ENCODE data around the gene ERBB2. TPM values are rescaled to one million over a fixed set of nuclear protein-coding genes. Genes with fewer than 3 reads are reported as not detected.

ERBB2 gene
- total RNA-seq, 1 donor from 2014 or later, result 96.1 TPM

GRCh38 chr17:39678340-39679116 is 21.3 kb upstream of the ERBB2 start:
- ATAC-seq, result no peak
- DNase-seq, result no peak

GRCh38 chr17:39679521-39680192 is 20.2 kb upstream of the ERBB2 start:
- peak overlapping the region; percentile 46 for H3K27ac ChIP-seq
- peaks cover 46% of the 10 kb centered on the region for H3K4me1 ChIP-seq
- H3K36me3 ChIP-seq, result peaks cover 23% of the 10 kb centered on the region
- ATAC-seq (no peak), DNase-seq (no peak)
- H3K27me3 ChIP-seq (ENCODE audit: low read depth), result no peaks in the 10 kb centered on the region
- intact Hi-C loops (cut with DNase I), result no loop called here
- no peak overlapping the region for H3K4me3 ChIP-seq
- H3K9me3 ChIP-seq, result no peaks in the 10 kb centered on the region
- no peak for TF ChIP-seq CTCF (IDR thresholded peaks at IDR 0.05)

More at GRCh38 chr17:39678340-39679116, 21.3 kb upstream of the ERBB2 start:
- H3K9me3 ChIP-seq, result no peaks in the 10 kb centered on the region
- peaks cover 14% of the 10 kb centered on the region for H3K36me3 ChIP-seq
- H3K27ac ChIP-seq, result peak overlapping the region; percentile 18
- intact Hi-C loops (cut with DNase I), result no loop called here
- H3K27me3 ChIP-seq (ENCODE audit: low read depth), result no peaks in the 10 kb centered on the region
- TF ChIP-seq CTCF (IDR thresholded peaks at IDR 0.05), result no peak
- H3K4me1 ChIP-seq, result peaks cover 46% of the 10 kb centered on the region
- no peak overlapping the region for H3K4me3 ChIP-seq

GRCh38 chr17:39683295-39683939 is 16.4 kb upstream of the ERBB2 start:
- Histone ChIP-seq H3K27me3 (ENCODE audit: low read depth) (no peaks in the 10 kb centered on the region), H3K9me3 (no peaks in the 10 kb centered on the region), H3K4me1 (peaks cover 20% of the 10 kb centered on the region), H3K4me3 (no peak overlapping the region), H3K27ac (no peak overlapping the region), H3K36me3 (peaks cover 23% of the 10 kb centered on the region)
- no peak for TF ChIP-seq CTCF (IDR thresholded peaks at IDR 0.05)
- no peak for ATAC-seq
- intact Hi-C loops (cut with DNase I), result no loop called here
- no peak for DNase-seq

GRCh38 chr17:39684369-39685192 is 15.3 kb upstream of the ERBB2 start:
- no peak for TF ChIP-seq CTCF (IDR thresholded peaks at IDR 0.05)
- H3K4me3 ChIP-seq, result no peak overlapping the region
- H3K27me3 ChIP-seq (ENCODE audit: low read depth), result no peaks in the 10 kb centered on the region
- H3K9me3 ChIP-seq, result no peaks in the 10 kb centered on the region
- peaks cover 20% of the 10 kb centered on the region for H3K36me3 ChIP-seq
- intact Hi-C loops (cut with DNase I), result no loop called here
- peaks cover 25% of the 10 kb centered on the region for H3K4me1 ChIP-seq
- ATAC-seq, result peak in 1 of 2 donors; percentile 20
- no peak overlapping the region for H3K27ac ChIP-seq
- no peak for DNase-seq

GRCh38 chr17:39687101-39687545 is 12.7 kb upstream of the ERBB2 start:
- Histone ChIP-seq H3K4me3 (peak overlapping the region; percentile 71), H3K4me1 (peaks cover 15% of the 10 kb centered on the region), H3K27ac (peak overlapping the region; percentile 88), H3K27me3 (ENCODE audit: low read depth) (no peaks in the 10 kb centered on the region), H3K9me3 (no peaks in the 10 kb centered on the region), H3K36me3 (peaks cover 14% of the 10 kb centered on the region)
- TF ChIP-seq CTCF (IDR thresholded peaks at IDR 0.05), result no peak
- DNase-seq, result no peak
- ATAC-seq, result no peak
- intact Hi-C loops (cut with DNase I), result no loop called here

Data from lower lobe of right lung (tissue), 2 donors.